ENCODE measurements around the gene RSF1.

DNA sequence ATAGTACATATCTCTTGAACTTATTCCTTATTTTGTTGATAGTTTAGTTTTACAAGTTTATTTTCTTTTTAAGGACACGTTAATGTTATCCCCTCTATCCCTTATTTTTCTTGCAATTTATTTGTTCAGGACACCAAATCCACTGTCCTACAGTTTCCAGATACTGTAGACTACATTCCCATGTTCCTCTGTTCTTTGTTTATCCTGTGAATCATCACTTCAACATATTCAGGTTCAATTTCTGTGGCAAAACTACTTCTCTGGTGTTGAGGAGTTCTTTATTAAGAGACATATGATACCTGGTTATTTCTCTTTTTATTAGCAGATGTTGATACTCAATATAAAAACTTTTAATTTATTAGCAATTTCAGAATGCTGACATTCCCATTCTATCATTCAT lies 110.2 kb downstream of the RSF1 start:
- TF ChIP-seq PBX3 (IDR thresholded peaks at IDR 0.05) (no peak), CTCF (IDR thresholded peaks at IDR 0.05) (no peak), TAF1 (IDR thresholded peaks at IDR 0.05; ENCODE audit: borderline replicate concordance, low read depth, low read length) (no peak), NFIC (IDR thresholded peaks at IDR 0.05; ENCODE audit: borderline replicate concordance) (no peak), POLR2AphosphoS5 (IDR thresholded peaks at IDR 0.05; ENCODE audit: low read depth, low read length) (no peak), EZH2phosphoT487 (IDR thresholded peaks at IDR 0.05; ENCODE audit: borderline replicate concordance, low read depth) (no peak), FOXM1 (IDR thresholded peaks at IDR 0.05; ENCODE audit: low read depth) (no peak)

Measured in SK-N-SH (cell line).